Head of caudate nucleus (tissue), 42 donors: ENCODE data around the gene CDKN2AIPNL.

Source experiments
- DNase-seq, 42 donors: peaks; one replicate each; pipeline versions ENCODE4 v3.0.0 to v3.0.0-alpha.2; 2020 to 2021; ENCODE audit warnings: mixed read lengths in 7 of 42
- intact Hi-C: fragments of 100-400 bp; cut with DNase I; formaldehyde crosslinking; loops from one replicate; pipeline ENCODE4 v1.15.0; 2022

CDKN2AIPNL gene

DNA sequence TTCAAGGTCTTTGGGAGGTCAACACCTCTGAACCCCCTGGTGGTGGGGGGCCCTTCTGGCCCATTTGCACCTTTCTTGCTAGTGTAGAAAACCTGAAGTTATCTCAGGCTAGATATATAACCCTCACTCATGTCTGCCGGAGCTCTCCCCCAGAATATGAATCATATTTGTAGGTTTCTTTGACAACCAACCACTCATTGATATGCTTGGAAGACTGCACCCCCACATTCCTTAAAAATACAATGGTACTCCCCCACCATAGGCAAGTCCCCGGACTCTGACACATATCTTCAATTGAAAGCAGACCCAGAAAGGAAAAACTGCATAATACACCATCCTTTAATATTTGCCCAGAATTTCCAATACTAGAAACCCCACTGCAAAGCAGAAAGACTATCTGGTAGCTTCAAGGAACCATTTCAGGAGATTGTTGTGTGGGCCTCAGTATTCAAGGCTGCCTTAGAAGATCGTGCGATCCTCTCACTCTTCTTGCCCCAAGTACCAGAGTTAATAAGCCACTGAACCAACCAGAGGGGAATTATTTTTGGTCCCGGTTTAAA, 41.3 kb downstream of the CDKN2AIPNL start:
- intact Hi-C loops = loop anchor here (2.0 to 5.0 kb wide), 3 partner anchors 42 to 156 kb away; partner anchors contain the start of genes CDKN2AIPNL and PPP2CA
- peak in 26 of 42 donors; percentile 8 to 77 (median 33) for DNase-seq

DNA sequence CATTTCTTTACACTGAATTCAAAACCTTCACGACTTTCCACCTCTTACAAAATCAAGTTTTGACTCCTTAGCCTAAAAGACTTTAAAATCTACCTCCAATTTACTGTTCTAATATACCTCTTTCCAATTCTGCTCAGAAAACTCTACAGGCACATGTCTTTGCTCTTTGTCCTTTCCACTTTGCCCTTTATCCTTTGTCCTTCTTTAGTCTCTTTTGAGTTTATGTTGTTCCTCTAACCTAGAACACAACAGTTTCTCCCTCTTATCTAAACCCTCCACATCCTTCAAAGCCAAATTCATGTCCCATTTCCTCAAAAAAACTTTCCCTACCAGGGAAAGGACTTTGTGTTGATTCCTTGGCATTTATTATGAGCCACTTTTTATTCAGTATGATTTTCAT, 46.1 kb downstream of the CDKN2AIPNL start:
- DNase-seq = no peak
- intact Hi-C loops = no loop called here

DNA sequence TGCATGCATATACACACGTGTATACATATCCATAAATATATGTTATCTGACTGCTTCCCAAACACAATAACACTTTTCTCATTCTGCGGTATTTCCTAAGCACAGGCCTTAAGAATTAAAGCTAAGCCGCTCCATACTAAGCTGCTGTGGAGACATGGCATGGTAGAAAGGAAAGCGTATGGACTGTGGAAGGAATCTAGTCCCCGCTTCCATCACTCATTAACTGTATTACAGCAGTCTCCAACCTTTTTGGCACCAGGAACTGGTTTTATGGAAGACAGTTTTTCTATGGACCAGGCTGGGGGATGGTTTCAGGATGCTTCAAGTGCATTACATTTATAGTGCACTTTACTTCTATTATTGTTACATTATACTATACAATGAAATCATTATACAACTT, 56.0 kb downstream of the CDKN2AIPNL start:
- no peak for DNase-seq

More for the DNA sequence above, 56.0 kb downstream of the CDKN2AIPNL start:
- intact Hi-C loops = no loop called here
